ENCODE data around the gene TFDP2. TPM values are rescaled to one million over a fixed set of nuclear protein-coding genes. Genes with fewer than 3 reads are reported as not detected.

TFDP2 gene
- total and polyA plus RNA-seq, 9 of the 15 experiments (the other 6 are each of a cell fraction or from before 2014, with no cell fraction given), result 95.6 to 179 (median 126) TPM

DNA sequence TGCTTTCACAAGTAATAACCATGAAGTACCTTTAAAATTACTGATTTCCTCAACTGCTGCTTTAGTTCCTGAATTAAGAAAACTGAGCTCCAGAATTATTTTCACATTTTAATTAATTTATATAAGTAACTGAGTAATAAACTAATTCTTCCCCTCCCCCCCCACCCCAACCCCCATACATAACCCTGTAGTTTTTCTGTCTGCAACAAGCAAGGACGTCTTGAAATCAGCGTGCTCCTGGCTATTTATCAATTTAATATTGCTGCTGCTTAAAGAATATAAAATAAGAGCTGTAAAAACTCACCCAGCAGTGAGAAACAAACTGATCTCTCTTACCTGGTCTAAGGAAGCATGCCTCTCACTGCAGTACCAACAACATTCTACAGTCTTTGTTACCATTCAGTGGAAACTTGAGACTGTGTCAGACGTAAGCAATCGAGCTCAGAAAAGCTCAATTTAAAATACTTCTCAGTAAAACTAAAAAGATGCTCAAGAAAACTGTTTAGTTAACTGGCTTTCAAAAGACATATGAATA is 121.0 kb downstream of the TFDP2 start (continued):
- TF ChIP-seq TSHZ1 (CRISPR knock-in tag; IDR thresholded peaks at IDR 0.05) (no peak), RFX5 (IDR thresholded peaks at IDR 0.05; ENCODE audit: low read depth, low read length) (no peak), MTA2 (IDR thresholded peaks at IDR 0.05; ENCODE audit: low read depth) (no peak), TCF7 (IDR thresholded peaks at IDR 0.05; ENCODE audit: borderline replicate concordance) (no peak), GTF3C2 (IDR thresholded peaks at IDR 0.05; ENCODE audit: borderline replicate concordance, extremely low read depth, insufficient read length) (no peak), ZNF445 (CRISPR knock-in tag; IDR thresholded peaks at IDR 0.05; ENCODE audit: low read depth) (no peak), EP400 (IDR thresholded peaks at IDR 0.05) (peak; percentile 46), U2AF2 (optimal IDR thresholded peaks at IDR 0.05; ENCODE audit: low read depth, low read length) (no peak), CREB3 (tag; conservative IDR thresholded peaks at IDR 0.05; ENCODE audit: low read depth) (no peak), STAT6 (CRISPR knock-in tag; IDR thresholded peaks at IDR 0.05) (no peak), FOS (IDR thresholded peaks at IDR 0.05; ENCODE audit: extremely low read depth, insufficient read length) (no peak), ZNF518B (CRISPR knock-in tag; IDR thresholded peaks at IDR 0.05) (no peak), DPF2 (IDR thresholded peaks at IDR 0.05) (no peak), COPS2 (conservative IDR thresholded peaks at IDR 0.05) (no peak)

All from K562 (cell line).